GM19455 (cell line): ENCODE results near the gene NR4A1.

Source experiments
- ATAC-seq: cut with Tn5 transposase; IDR thresholded peaks from one replicate; pipeline ENCODE4 v1.9.1; 2021; ENCODE audit not compliant: unreplicated experiment

NR4A1 gene

DNA sequence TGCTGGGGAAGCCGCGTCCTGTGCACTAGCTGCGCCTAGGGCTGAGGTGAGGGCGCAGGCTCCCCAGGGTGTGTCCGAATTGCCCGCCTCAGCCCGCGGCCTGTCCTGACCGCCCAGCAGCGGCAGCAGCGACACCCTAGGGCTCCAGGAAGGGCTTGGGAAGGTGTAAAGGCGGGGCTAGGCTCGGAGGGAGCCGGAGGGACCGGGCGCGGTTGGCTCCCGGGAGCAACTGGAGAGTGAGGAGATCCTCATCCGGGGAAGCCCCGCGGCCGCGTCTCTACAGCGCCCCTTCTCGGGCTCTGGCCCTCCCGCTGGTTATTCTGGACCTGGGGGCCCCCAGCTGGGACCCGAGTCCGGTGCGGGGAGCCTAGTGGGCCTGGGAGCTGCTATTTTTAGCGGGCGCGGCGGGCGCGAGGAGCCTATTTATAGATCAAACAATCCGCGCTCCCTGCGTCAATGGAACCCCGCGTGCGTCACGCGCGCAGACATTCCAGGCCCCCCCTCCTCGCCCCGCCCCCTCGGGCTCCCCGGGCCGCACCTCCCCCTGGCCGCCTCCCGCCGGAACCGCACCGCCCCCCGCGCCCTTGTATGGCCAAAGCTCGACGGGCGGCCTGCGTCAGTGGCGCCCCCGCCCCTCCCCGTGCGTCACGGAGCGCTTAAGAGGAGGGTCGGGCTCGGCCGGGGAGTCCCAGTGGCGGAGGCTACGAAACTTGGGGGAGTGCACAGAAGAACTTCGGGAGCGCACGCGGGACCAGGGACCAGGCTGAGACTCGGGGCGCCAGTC, at the start of gene NR4A1:
Gene NR4A1 (plus strand): TSS at position 685 of the 784 bp plus-strand sequence. CDS start 2,887 bp downstream, outside the sequence.
- peak; percentile 70 for ATAC-seq

GRCh38 chr12:52003016-52003550, 48.2 kb upstream of the NR4A1 start:
- no peak for ATAC-seq

DNA sequence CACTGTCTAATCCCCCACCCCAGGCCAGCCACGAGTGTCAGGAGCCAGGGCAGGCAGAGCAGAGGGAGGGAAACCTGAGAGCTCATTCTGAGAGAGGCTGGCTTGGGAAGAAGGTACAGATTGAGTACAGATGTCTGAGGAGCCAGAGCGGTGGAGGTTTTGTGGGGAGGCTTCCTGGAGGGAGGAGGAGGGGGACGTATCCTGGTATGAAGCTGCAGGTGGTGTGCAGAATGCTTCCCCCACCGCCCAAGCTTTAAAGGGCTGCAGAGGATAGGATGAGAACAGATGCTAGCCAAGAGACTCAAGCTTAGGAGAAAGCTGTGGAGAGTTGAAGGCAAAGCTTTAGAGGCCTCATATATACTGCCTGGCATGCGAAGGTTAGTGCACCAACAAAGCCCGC, 47.7 kb upstream of the NR4A1 start:
- ATAC-seq = no peak

GRCh38 chr12:52004042-52004648, 47.1 kb upstream of the NR4A1 start:
- ATAC-seq = no peak

GRCh38 chr12:52005218-52005902, 45.9 kb upstream of the NR4A1 start:
- no peak for ATAC-seq

- ATAC-seq = no peak
These were observed 45.1 kb upstream of the NR4A1 start for GRCh38 chr12:52005903-52006703.

GRCh38 chr12:52006726-52007157, 44.5 kb upstream of the NR4A1 start, which contains the start of gene TAMALIN:
Gene TAMALIN, plus strand, starts transcription at chr12:52006946. Its CDS starts 74 bp downstream, at chr12:52007020.
- ATAC-seq = no peak

DNA sequence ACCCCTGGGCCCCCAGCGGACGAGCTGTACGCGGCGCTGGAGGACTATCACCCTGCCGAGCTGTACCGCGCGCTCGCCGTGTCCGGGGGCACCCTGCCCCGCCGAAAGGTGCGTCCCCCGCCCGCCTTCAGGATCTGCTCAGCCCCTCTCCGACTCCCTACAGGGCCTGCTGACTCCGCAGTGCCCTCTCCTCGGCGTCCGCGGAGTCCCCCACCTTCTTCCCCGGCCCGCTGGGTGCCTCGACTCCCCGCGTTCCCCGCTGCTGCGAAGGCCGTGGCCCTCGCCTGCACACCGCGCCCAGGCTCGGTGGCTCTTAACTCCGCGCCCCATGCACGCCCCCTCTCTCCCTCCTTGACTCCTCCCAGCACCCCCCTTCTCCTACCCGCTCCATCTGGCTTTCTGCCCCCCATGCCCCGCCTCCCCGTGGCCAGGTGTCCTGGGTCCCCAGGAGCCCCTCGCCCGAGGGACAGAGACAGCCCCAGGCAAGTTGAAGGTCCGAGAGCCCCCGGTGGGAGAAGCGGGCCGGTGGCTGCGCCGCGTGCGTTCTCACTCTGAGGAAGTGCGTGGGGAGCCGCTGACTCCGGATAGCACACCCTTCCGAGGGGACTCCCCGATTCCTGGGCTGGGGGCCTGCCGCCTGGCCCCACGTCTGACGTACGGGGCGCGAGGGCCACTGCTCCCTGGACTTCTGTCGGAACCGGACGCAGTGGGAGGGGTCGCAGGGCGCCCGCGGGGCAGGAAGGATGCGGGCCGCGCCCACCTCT, 43.9 kb upstream of the NR4A1 start:
- ATAC-seq = no peak

DNA sequence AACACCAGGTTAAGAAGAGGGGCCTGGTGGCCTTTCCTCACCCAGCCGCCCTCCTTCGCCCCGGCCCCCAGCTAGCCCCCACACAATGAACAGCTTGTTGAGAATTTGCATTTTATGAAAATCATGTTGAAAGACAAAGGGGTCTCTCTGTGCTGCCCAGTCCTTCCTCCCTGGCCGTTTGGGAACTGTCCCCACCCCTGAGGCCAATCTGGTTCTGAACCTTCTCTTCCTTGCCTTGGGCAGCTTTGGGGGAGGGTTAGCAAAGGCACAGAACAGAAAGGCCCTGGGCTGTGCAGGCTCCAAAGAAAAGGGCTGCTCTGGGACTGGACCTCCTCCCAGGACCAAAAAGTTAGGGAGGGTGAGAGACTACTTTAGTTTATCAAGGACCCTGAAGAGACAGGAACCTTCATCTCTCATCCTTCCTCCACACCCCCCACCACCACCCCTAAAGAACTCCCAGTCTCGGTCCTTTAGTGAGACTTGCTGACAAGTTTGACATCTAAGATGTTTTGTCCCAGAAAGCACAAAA, 43.2 kb upstream of the NR4A1 start:
- no peak for ATAC-seq

GRCh38 chr12:52009081-52009751, 42.0 kb upstream of the NR4A1 start:
- ATAC-seq = no peak

- no peak for ATAC-seq
These were observed 41.1 kb upstream of the NR4A1 start for GRCh38 chr12:52010152-52010622.

DNA sequence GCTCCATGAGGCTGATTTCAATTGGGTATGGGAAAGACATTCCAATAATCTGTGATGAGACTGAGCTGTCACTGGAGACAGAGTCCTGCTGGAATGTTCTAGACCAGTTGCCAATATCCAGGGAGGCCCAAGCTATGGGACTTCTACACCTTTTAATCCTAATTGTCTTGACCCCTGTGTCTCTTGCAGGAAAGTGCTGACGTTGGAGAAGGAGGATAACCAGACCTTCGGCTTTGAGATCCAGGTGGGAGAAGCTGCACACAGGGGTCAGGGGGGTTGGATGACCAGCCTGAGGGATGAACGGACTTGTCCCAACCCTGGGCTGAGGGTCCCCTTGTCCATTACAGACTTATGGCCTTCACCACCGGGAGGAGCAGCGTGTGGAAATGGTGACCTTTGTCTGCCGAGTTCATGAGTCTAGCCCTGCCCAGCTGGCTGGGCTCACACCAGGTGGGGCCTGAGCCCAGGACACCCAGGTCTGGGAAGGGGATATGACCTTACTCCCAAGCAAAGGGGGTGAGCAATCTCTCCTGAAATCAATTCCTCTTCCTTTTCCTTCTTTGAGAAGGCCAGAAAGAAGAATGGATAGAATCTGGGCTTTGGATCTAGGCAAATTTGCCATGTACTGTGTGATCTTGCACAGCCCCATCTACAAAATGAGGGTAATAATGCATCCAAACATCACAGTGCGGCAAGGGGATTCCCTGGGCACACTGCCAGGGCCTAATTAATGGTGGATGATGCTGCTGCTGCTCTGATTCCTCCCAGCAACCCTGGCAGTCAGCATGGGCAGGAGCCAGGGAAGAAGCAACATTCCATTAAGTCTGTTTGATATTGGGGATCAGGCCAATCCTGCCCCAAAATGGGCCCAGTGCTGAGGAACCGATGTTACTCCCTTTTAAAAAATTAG, 40.3 kb upstream of the NR4A1 start:
- ATAC-seq = no peak

DNA sequence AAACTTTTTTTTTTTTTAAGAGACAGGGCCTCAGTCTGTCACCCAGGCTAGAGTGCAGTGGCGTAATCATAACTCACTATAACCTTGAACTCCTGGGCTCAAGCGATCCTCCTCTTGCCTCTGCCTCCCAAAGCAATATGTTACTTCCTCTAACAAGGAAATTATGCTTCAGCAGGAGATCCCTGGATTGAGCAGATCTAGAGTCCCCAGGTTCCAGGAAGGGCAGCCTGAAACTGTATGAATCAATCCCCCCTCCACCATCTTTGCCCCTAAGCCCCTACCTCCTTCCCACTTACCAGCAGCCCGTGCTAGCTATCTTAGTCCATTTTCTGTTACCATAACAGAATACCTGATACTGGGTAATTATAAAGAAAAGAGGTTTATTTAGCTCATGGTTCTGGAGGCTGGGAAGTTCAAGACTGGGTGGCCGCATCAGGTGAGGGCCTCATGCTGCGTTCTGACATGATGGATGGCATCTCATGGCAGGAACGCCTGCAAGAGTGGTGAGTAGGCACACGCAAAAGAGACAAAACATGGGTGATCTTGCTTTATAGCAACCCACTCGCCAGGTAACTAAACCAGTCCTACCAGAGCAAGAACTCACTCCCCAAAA, 39.5 kb upstream of the NR4A1 start:
- no peak for ATAC-seq

DNA sequence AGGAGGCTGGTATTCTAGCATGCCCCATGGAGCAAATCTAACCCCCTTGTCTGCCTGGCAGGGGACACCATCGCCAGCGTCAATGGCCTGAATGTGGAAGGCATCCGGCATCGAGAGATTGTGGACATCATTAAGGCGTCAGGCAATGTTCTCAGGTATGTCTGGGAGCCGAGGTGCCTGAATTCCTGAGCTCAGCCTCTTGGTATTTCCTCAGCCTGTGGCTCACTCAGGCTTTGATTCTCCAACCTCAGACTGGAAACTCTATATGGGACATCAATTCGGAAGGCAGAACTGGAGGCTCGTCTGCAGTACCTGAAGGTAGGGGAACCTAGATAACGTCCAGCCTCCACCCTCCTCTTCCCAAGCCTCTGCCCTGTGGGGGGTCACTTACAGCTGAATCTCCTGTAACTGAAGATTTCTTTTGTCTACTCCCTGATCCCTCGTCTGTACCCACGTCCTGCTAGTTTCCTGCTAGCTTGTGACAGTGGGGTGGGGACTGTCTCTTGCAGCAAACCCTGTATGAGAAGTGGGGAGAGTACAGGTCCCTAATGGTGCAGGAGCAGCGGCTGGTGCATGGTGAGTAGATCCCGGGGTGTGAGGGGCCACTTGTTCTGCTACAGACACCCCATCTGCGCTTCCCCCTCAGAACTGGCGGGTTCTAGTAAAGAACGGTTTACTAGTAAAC, 37.5 kb upstream of the NR4A1 start:
- ATAC-seq = no peak

GRCh38 chr12:52014567-52015530, 36.4 kb upstream of the NR4A1 start:
- no peak for ATAC-seq

GRCh38 chr12:52015532-52016041, 35.7 kb upstream of the NR4A1 start:
- ATAC-seq = no peak
